GM19463 (cell line): ENCODE measurements around the gene GNA14.

Experiments
- ATAC-seq: cut with Tn5 transposase; IDR thresholded peaks from one replicate; pipeline ENCODE4 v1.9.1; 2021; ENCODE audit warnings: mild to moderate bottlenecking, moderate library complexity; ENCODE audit not compliant: unreplicated experiment

Gene GNA14

GRCh38 chr9:77543131-77543822 lies 104.8 kb downstream of the GNA14 start:
- ATAC-seq, result no peak

- ATAC-seq, result no peak
Observed at GRCh38 chr9:77541600-77541999, 106.5 kb downstream of the GNA14 start.

- no peak for ATAC-seq
Observed at GRCh38 chr9:77541055-77541454, 107.1 kb downstream of the GNA14 start.

GRCh38 chr9:77534376-77535057 lies 113.6 kb downstream of the GNA14 start:
- ATAC-seq, result no peak

- no peak for ATAC-seq
Observed at GRCh38 chr9:77533671-77534070, 114.5 kb downstream of the GNA14 start.

GRCh38 chr9:77532607-77533006 lies 115.5 kb downstream of the GNA14 start:
- ATAC-seq, result no peak

- ATAC-seq, result no peak
Observed at GRCh38 chr9:77531400-77531799, 116.7 kb downstream of the GNA14 start.

- no peak for ATAC-seq
Observed at GRCh38 chr9:77523891-77524290, 124.2 kb downstream of the GNA14 start.

- ATAC-seq, result no peak
Observed at GRCh38 chr9:77521091-77521490, 127.0 kb downstream of the GNA14 start.

- ATAC-seq, result no peak
Observed at GRCh38 chr9:77518688-77519087, 129.4 kb downstream of the GNA14 start.

- ATAC-seq, result no peak
Observed at GRCh38 chr9:77516781-77517180, 131.3 kb downstream of the GNA14 start.

- no peak for ATAC-seq
Observed at GRCh38 chr9:77514886-77515711, 133.0 kb downstream of the GNA14 start.

- ATAC-seq, result no peak
Observed at GRCh38 chr9:77513457-77513856, 134.7 kb downstream of the GNA14 start.

- no peak for ATAC-seq
Observed at GRCh38 chr9:77512876-77513275, 135.2 kb downstream of the GNA14 start.

- ATAC-seq, result no peak
Observed at GRCh38 chr9:77511525-77511924, 136.6 kb downstream of the GNA14 start.

- no peak for ATAC-seq
Observed at GRCh38 chr9:77510666-77511065, 137.5 kb downstream of the GNA14 start.

GRCh38 chr9:77508396-77508795 lies 139.7 kb downstream of the GNA14 start:
- no peak for ATAC-seq

GRCh38 chr9:77507212-77507961 lies 140.7 kb downstream of the GNA14 start:
- ATAC-seq, result no peak

GRCh38 chr9:77505232-77505631 lies 142.9 kb downstream of the GNA14 start:
- ATAC-seq, result no peak

- ATAC-seq, result no peak
Observed at GRCh38 chr9:77502568-77502967, 145.6 kb downstream of the GNA14 start.

- no peak for ATAC-seq
Observed at GRCh38 chr9:77498891-77499290, 149.2 kb downstream of the GNA14 start.
